Measurements from ENCODE around the gene RNF208. TPM values are rescaled to one million over a fixed set of nuclear protein-coding genes. Genes with fewer than 3 reads are reported as not detected.
"Not testable (repeated sequence)": the region's sequence is repeated elsewhere in the genome, so short reads cannot be mapped to it uniquely, and the experiment has no call there.

The RNF208 gene
- total RNA-seq, 1 experiment from 2014 or later: 38.0 TPM

- H3K27ac ChIP-seq; H4K20me1 ChIP-seq (ENCODE audit: insufficient read depth); H3K79me2 ChIP-seq (ENCODE audit: low read depth); H3K27me3 ChIP-seq (ENCODE audit: insufficient read depth, low read depth); H3K4me1 ChIP-seq (replicated peaks; ENCODE audit: insufficient read depth); POLR2A ChIA-PET (ENCODE audit: unreplicated experiment); intact Hi-C loops (cut with micrococcal nuclease; ENCODE audit: unreplicated experiment); BruUV-seq (replicated peaks); H2AFZ ChIP-seq; H3K36me3 ChIP-seq (ENCODE audit: low read depth); H3K9me3 ChIP-seq (ENCODE audit: insufficient read depth, low read depth); H3K4me3 ChIP-seq; H3K4me2 ChIP-seq; H3K9me2 ChIP-seq (ENCODE audit: insufficient read depth): not testable (repeated sequence)
- peak in 1 of 2 experiments; percentile 43 for DNase-seq
- TF ChIP-seq CTCF (conservative IDR thresholded peaks at IDR 0.05): peak; percentile 58
- H3F3A ChIP-seq (ENCODE audit: insufficient read depth, low read depth): peaks cover 17% of the 10 kb centered on the region
- CTCF ChIA-PET: interaction anchor here (0.6 to 0.8 kb wide), 2 partner anchors 26 to 139 kb away, joined by 3 to 9 read pairs; no protein-coding TSS in a partner anchor
These were observed 40.3 kb upstream of the RNF208 start for GRCh38 chr9:137262173-137262908.

GRCh38 chr9:137256856-137257255 is 34.8 kb upstream of the RNF208 start:
- Histone ChIP-seq H3K9me3 (ENCODE audit: insufficient read depth, low read depth) (no peaks in the 10 kb centered on the region), H3K4me1 (replicated peaks; ENCODE audit: insufficient read depth) (peaks cover 22% of the 10 kb centered on the region), H3F3A (ENCODE audit: insufficient read depth, low read depth) (peaks cover 24% of the 10 kb centered on the region), H2AFZ (no peak overlapping the region), H3K27me3 (ENCODE audit: insufficient read depth, low read depth) (no peaks in the 10 kb centered on the region), H3K27ac (no peak overlapping the region), H3K9me2 (ENCODE audit: insufficient read depth) (no peaks in the 10 kb centered on the region), H3K4me2 (peak overlapping the region; percentile 96), H3K36me3 (ENCODE audit: low read depth) (no peaks in the 10 kb centered on the region), H3K79me2 (ENCODE audit: low read depth) (peaks cover 20% of the 10 kb centered on the region), H3K4me3 (no peak overlapping the region; the same call in 1 of the 2 replicates), H4K20me1 (ENCODE audit: insufficient read depth) (peaks cover 7% of the 10 kb centered on the region)
- intact Hi-C loops (cut with micrococcal nuclease; ENCODE audit: unreplicated experiment): loop anchor here (1.0 kb wide), 1 partner anchor 30 kb away; the partner anchor contains the start of gene RNF224
- CTCF ChIA-PET: interaction anchor here (0.6 to 1.5 kb wide), 2 partner anchors 20 to 278 kb away, joined by 3 to 7 read pairs; no protein-coding TSS in a partner anchor
- no TSS peak for BruUV-seq (replicated peaks)
- no peak for DNase-seq
- POLR2A ChIA-PET (ENCODE audit: unreplicated experiment): interaction anchor here (0.5 kb wide), 1 partner anchor 191 kb away, joined by 3 read pairs; no protein-coding TSS in a partner anchor
- no peak for TF ChIP-seq EZH2 (IDR thresholded peaks at IDR 0.05; ENCODE audit: low read depth)
- no peak for TF ChIP-seq CTCF (conservative IDR thresholded peaks at IDR 0.05)

- Histone ChIP-seq H3K9me3 (ENCODE audit: insufficient read depth, low read depth) (no peaks in the 10 kb centered on the region), H3K79me2 (ENCODE audit: low read depth) (peaks cover 20% of the 10 kb centered on the region), H3K4me3 (peak overlapping the region; percentile 92), H3K27ac (no peak overlapping the region), H3K36me3 (ENCODE audit: low read depth) (no peaks in the 10 kb centered on the region), H3K4me2 (peak overlapping the region; percentile 96), H3K4me1 (replicated peaks; ENCODE audit: insufficient read depth) (peaks cover 22% of the 10 kb centered on the region), H3F3A (ENCODE audit: insufficient read depth, low read depth) (peaks cover 22% of the 10 kb centered on the region), H2AFZ (no peak overlapping the region), H3K27me3 (ENCODE audit: insufficient read depth, low read depth) (no peaks in the 10 kb centered on the region), H4K20me1 (ENCODE audit: insufficient read depth) (peaks cover 7% of the 10 kb centered on the region), H3K9me2 (ENCODE audit: insufficient read depth) (no peaks in the 10 kb centered on the region)
- DNase-seq: no peak
- intact Hi-C loops (cut with micrococcal nuclease; ENCODE audit: unreplicated experiment): no loop called here
- BruUV-seq (replicated peaks): TSS peak; percentile 42
- POLR2A ChIA-PET (ENCODE audit: unreplicated experiment): interaction anchor here (0.5 to 0.6 kb wide), 2 partner anchors 182 to 191 kb away, joined by 3 read pairs; no protein-coding TSS in a partner anchor
- CTCF ChIA-PET: interaction anchor here (0.6 to 1.5 kb wide), 2 partner anchors 20 to 279 kb away, joined by 3 to 7 read pairs; no protein-coding TSS in a partner anchor
- TF ChIP-seq CTCF (conservative IDR thresholded peaks at IDR 0.05): no peak
- no peak for TF ChIP-seq EZH2 (IDR thresholded peaks at IDR 0.05; ENCODE audit: low read depth)
These were observed 34.3 kb upstream of the RNF208 start for GRCh38 chr9:137256362-137256761.
